Upper lobe of left lung (tissue), 4 donors: Measurements from ENCODE around the gene NINJ2.

Experiments
- CTCF ChIP-seq, 6 experiments: fragments of 450-650 bp in 4 of 6; fragments of 200-600 bp in 2 of 6; sonication (generic) in 2 of 6; IDR thresholded peaks; one replicate each; pipeline ENCODE4 v1.5.1; 2016 to 2019; ENCODE audit warnings: antibody characterized with exemption in 6 of 6
- EP300 ChIP-seq, 4 donors: sonication (generic); formaldehyde crosslinking; IDR thresholded peaks; one replicate each; pipeline ENCODE4 v1.5.1; 2017; ENCODE audit warnings: antibody characterized with exemption in 4 of 4, control low read depth in 2 of 4
- POLR2AphosphoS5 ChIP-seq, 2 donors: sonication (generic); formaldehyde crosslinking; IDR thresholded peaks; one replicate each; pipeline ENCODE4 v1.5.1; 2017; ENCODE audit warnings: antibody characterized with exemption in 2 of 2

GRCh38 chr12:602700-603068 is 60.6 kb downstream of the NINJ2 start:
- TF ChIP-seq POLR2AphosphoS5 (IDR thresholded peaks at IDR 0.05) = no peak
- no peak for TF ChIP-seq CTCF (IDR thresholded peaks at IDR 0.05)
- no peak for TF ChIP-seq EP300 (IDR thresholded peaks at IDR 0.05)
